Mesendoderm (in vitro differentiated cells): ENCODE measurements around the gene CBL.
"Not testable (repeated sequence)": the region's sequence is repeated elsewhere in the genome, so short reads cannot be mapped to it uniquely, and the experiment has no call there.

Experiments used
- DNase-seq: peaks from one replicate; pipeline ENCODE4 v3.0.0; 2013
- H2AK5ac ChIP-seq: 2 replicates; pipeline ENCODE4 v1.6.1; 2013; ENCODE audit warnings: low read length, inconsistent platforms
- H2BK120ac ChIP-seq: 2 replicates; pipeline ENCODE4 v1.6.1; 2013; ENCODE audit warnings: low read depth, mild to moderate bottlenecking, low read length, moderate library complexity, mixed read lengths
- H2BK15ac ChIP-seq: replicated peaks from 2 replicates; pipeline ENCODE4 v1.6.1; 2013; ENCODE audit warnings: low read depth, mild to moderate bottlenecking, moderate library complexity
- H2BK5ac ChIP-seq: 2 replicates; pipeline ENCODE4 v1.6.1; 2013; ENCODE audit warnings: low read length, inconsistent platforms
- H3K18ac ChIP-seq: 2 replicates; pipeline ENCODE4 v1.6.1; 2013; ENCODE audit warnings: mild to moderate bottlenecking, low read length, mixed read lengths
- H3K23ac ChIP-seq: one replicate; pipeline ENCODE4 v1.6.1; 2013; ENCODE audit warnings: low read length
- H3K27ac ChIP-seq: 2 replicates; pipeline ENCODE4 v1.5.1; 2013; ENCODE audit warnings: low read depth, mild to moderate bottlenecking, inconsistent platforms, low read length, moderate library complexity
- H3K27me3 ChIP-seq: 2 replicates; pipeline ENCODE4 v1.6.1; 2013; ENCODE audit warnings: low read length, control low read depth, mild to moderate bottlenecking, inconsistent platforms; ENCODE audit not compliant: insufficient read depth, poor library complexity
- H3K36me3 ChIP-seq: 2 replicates; pipeline ENCODE4 v1.6.1; 2013; ENCODE audit warnings: low read length, inconsistent platforms; ENCODE audit not compliant: control insufficient read depth, insufficient read depth
- H3K4ac ChIP-seq: one replicate; pipeline ENCODE4 v1.6.1; 2013; ENCODE audit warnings: low read depth, mild to moderate bottlenecking, low read length, moderate library complexity
- H3K4me1 ChIP-seq: 2 replicates; pipeline ENCODE4 v1.6.1; 2013; ENCODE audit warnings: low read depth, low read length, inconsistent platforms; ENCODE audit not compliant: control insufficient read depth
- H3K4me2 ChIP-seq: 2 replicates; pipeline ENCODE4 v1.6.1; 2013; ENCODE audit warnings: low read length
- H3K4me3 ChIP-seq: 2 replicates; pipeline ENCODE4 v1.5.1; 2013; ENCODE audit warnings: mild to moderate bottlenecking, low read length
- H3K56ac ChIP-seq: one replicate; pipeline ENCODE4 v1.6.1; 2013; ENCODE audit warnings: low read length
- H3K79me1 ChIP-seq: 2 replicates; pipeline ENCODE4 v1.6.1; 2013; ENCODE audit warnings: low read length, inconsistent platforms
- H3K79me2 ChIP-seq: 2 replicates; pipeline ENCODE4 v1.6.1; 2013; ENCODE audit warnings: mild to moderate bottlenecking, low read length; ENCODE audit not compliant: control insufficient read depth, insufficient read depth
- H3K9ac ChIP-seq: 2 replicates; pipeline ENCODE4 v1.6.1; 2013; ENCODE audit warnings: low read length, inconsistent platforms
- H4K5ac ChIP-seq: one replicate; pipeline ENCODE4 v1.6.1; 2013; ENCODE audit warnings: low read length
- H4K8ac ChIP-seq: one replicate; pipeline ENCODE4 v1.6.1; 2013; ENCODE audit warnings: low read depth, mild to moderate bottlenecking, control low read depth, low read length, moderate library complexity
- WGBS: extraction: QIAGEN DNeasy Blood & Tissue Kit; methylation state at CpG from one replicate; pipeline ENCODE4 v1.1.7; 2013; ENCODE audit warnings: low lambda C conversion rate, missing lambda C conversion rate; ENCODE audit not compliant: insufficient coverage; ENCODE audit errors: extremely low coverage; 5-methylcytosine and 5-hydroxymethylcytosine counted together

The CBL gene

DNA sequence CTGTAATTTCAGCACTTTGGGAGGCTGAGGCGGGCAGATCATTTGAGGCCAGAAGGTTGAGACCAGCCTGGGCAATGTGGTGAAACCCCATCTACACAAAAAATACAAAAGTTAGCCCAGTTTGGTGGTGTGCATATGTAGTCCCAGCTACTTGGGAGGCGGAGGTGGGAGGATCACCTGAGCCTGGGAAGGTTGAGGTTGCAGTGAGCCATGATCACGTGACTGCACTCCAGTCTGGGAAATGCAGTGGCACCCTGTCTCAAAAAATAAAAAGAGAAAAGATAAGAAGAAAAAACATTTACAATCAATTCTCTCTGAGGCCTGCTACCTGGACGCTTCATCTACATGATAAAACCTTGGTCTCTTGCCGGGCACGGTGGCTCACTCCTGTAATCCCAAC lies 7.2 kb upstream of the CBL start:
- Histone ChIP-seq H3K27me3 (no peaks in the 10 kb centered on the region), H3K27ac (no peak overlapping the region), H3K4ac (no peak overlapping the region), H2AK5ac (no peak overlapping the region), H4K5ac (no peak overlapping the region), H3K18ac (no peak overlapping the region), H3K79me1 (no peaks in the 10 kb centered on the region), H3K79me2 (no peaks in the 10 kb centered on the region), H4K8ac (no peak overlapping the region), H3K56ac (peak overlapping the region; percentile 5), H3K4me1 (no peaks in the 10 kb centered on the region), H2BK120ac (no peak overlapping the region), H3K9ac (no peak overlapping the region), H2BK15ac (no peak overlapping the region), H2BK5ac (no peak overlapping the region), H3K4me2 (no peak overlapping the region), H3K4me3 (no peak overlapping the region), H3K23ac (no peak overlapping the region), H3K36me3 (no peaks in the 10 kb centered on the region)
- no CpG with 5 or more reads among the region's 6 CpGs for WGBS
- DNase-seq: no peak

GRCh38 chr11:119201236-119201635 lies 4.9 kb upstream of the CBL start:
- H2BK120ac ChIP-seq, H3K4me3 ChIP-seq, H3K4ac ChIP-seq, H4K5ac ChIP-seq, H3K4me1 ChIP-seq, H2BK5ac ChIP-seq, H3K56ac ChIP-seq, H3K9ac ChIP-seq, H4K8ac ChIP-seq, H3K27me3 ChIP-seq, H3K23ac ChIP-seq, H2BK15ac ChIP-seq, H3K18ac ChIP-seq, H3K4me2 ChIP-seq, H3K79me2 ChIP-seq, H2AK5ac ChIP-seq, H3K36me3 ChIP-seq, DNase-seq, H3K27ac ChIP-seq, H3K79me1 ChIP-seq: not testable (repeated sequence)
- no CpG with 5 or more reads among the region's 5 CpGs for WGBS

- Histone ChIP-seq H3K27me3 (no peaks in the 10 kb centered on the region), H3K18ac (no peak overlapping the region), H3K9ac (no peak overlapping the region), H3K4me3 (no peak overlapping the region), H3K27ac (no peak overlapping the region), H3K4ac (no peak overlapping the region), H3K56ac (no peak overlapping the region), H4K5ac (no peak overlapping the region), H3K79me1 (no peaks in the 10 kb centered on the region), H3K79me2 (peaks cover 9% of the 10 kb centered on the region), H3K36me3 (no peaks in the 10 kb centered on the region), H3K4me1 (no peaks in the 10 kb centered on the region), H3K4me2 (no peak overlapping the region), H2BK15ac (no peak overlapping the region), H4K8ac (no peak overlapping the region), H2BK5ac (no peak overlapping the region), H3K23ac (no peak overlapping the region), H2AK5ac (no peak overlapping the region), H2BK120ac (no peak overlapping the region)
- no CpG with 5 or more reads among the region's 7 CpGs for WGBS
- DNase-seq: no peak
Observed at GRCh38 chr11:119202554-119202953, 3.6 kb upstream of the CBL start.

- H4K8ac ChIP-seq: no peak overlapping the region
- H3K4me3 ChIP-seq: no peak overlapping the region
- DNase-seq: no peak
- H3K36me3 ChIP-seq: no peaks in the 10 kb centered on the region
- no peak overlapping the region for H2BK120ac ChIP-seq
- no peak overlapping the region for H3K9ac ChIP-seq
- no peak overlapping the region for H3K4me2 ChIP-seq
- no peaks in the 10 kb centered on the region for H3K79me1 ChIP-seq
- H3K4me1 ChIP-seq: no peaks in the 10 kb centered on the region
- peaks cover 22% of the 10 kb centered on the region for H3K79me2 ChIP-seq
- no peak overlapping the region for H2AK5ac ChIP-seq
- no peak overlapping the region for H2BK15ac ChIP-seq
- no CpG with 5 or more reads among the region's 9 CpGs for WGBS
- H3K27me3 ChIP-seq: no peaks in the 10 kb centered on the region
- H3K27ac ChIP-seq: no peak overlapping the region
- H3K18ac ChIP-seq: no peak overlapping the region
- no peak overlapping the region for H2BK5ac ChIP-seq
- no peak overlapping the region for H3K4ac ChIP-seq
- no peak overlapping the region for H4K5ac ChIP-seq
- no peak overlapping the region for H3K56ac ChIP-seq
- H3K23ac ChIP-seq: no peak overlapping the region
Observed at GRCh38 chr11:119204066-119204465, 2.1 kb upstream of the CBL start.

- Histone ChIP-seq H3K4me1 (no peaks in the 10 kb centered on the region), H3K18ac (no peak overlapping the region), H3K4ac (no peak overlapping the region), H3K27ac (no peak overlapping the region), H3K27me3 (no peaks in the 10 kb centered on the region), H2AK5ac (no peak overlapping the region), H3K36me3 (no peaks in the 10 kb centered on the region), H3K79me1 (no peaks in the 10 kb centered on the region), H4K8ac (no peak overlapping the region), H3K23ac (no peak overlapping the region), H3K56ac (no peak overlapping the region), H3K4me3 (no peak overlapping the region), H3K79me2 (peaks cover 31% of the 10 kb centered on the region), H3K9ac (no peak overlapping the region), H4K5ac (no peak overlapping the region), H2BK120ac (no peak overlapping the region), H3K4me2 (no peak overlapping the region), H2BK5ac (no peak overlapping the region), H2BK15ac (no peak overlapping the region)
- no CpG with 5 or more reads among the region's 10 CpGs for WGBS
- no peak for DNase-seq
Observed at GRCh38 chr11:119205080-119205479, 1.1 kb upstream of the CBL start.
